Mononuclear cell (primary cell): ENCODE results near the gene CDH23. TPM values are rescaled to one million over a fixed set of nuclear protein-coding genes. Genes with fewer than 3 reads are reported as not detected.

Source experiments
- H3K27me3 ChIP-seq: 2 replicates; pipeline ENCODE4 v1.6.0; 2011; ENCODE audit warnings: low read length, control low read depth; ENCODE audit not compliant: insufficient read depth
- H3K4me1 ChIP-seq: 2 replicates; pipeline ENCODE4 v1.5.1; 2011; ENCODE audit warnings: mild to moderate bottlenecking, low read length, control low read depth; ENCODE audit not compliant: insufficient read depth
- H3K4me3 ChIP-seq: 2 replicates; pipeline ENCODE4 v1.5.1; 2011; ENCODE audit warnings: mild to moderate bottlenecking, low read length, moderate library complexity
- H3K9me3 ChIP-seq: 2 replicates; pipeline ENCODE4 v1.5.1; 2011; ENCODE audit warnings: low read depth, mild to moderate bottlenecking, control low read depth, low read length
- total RNA-seq: library from RNA; depleted of rRNA; stranded (reverse); fragments of >200 nt; gene quantifications from one replicate; pipeline ENCODE4 v1.2.3, GENCODE V29; 2012

CDH23 gene
- total RNA-seq, 1 donor = 5.0 TPM

- H3K9me3 ChIP-seq = no peaks in the 10 kb centered on the region
- no peaks in the 10 kb centered on the region for H3K27me3 ChIP-seq
- peaks cover 68% of the 10 kb centered on the region for H3K4me1 ChIP-seq
- no peak overlapping the region for H3K4me3 ChIP-seq
Measured at GRCh38 chr10:71700731-71701368, 304.1 kb downstream of the CDH23 start.

DNA sequence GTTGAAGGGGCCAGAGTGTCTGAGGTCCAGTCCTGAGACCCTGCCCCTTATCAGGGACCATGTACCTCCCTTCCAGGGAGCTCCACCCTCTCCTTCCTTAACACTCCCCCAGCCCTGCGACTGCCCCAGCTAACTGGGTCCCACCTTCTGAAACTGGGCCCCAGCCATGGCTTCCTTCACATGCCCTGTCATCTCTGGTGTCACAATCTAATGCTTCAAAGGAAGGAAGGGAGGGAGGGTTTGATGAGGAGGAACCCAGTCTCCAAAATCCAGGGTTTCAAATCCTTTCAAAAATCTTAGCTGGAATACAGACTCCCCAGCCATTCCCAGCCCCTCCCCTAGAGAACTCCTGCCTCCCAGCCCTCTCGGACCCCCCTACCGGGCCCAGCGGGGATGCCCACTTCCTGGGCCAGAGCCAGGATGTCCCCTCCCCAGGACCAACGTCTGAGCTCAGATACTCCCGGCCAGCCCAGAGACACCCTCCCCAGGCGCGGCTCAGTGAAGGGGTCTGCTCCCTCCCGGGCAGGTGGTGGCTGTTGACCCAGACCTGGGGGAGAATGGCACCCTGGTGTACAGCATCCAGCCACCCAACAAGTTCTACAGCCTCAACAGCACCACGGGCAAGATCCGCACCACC lies 304.9 kb downstream of the CDH23 start:
- Histone ChIP-seq H3K27me3 (no peaks in the 10 kb centered on the region), H3K4me1 (peaks cover 60% of the 10 kb centered on the region), H3K4me3 (no peak overlapping the region), H3K9me3 (no peaks in the 10 kb centered on the region)

DNA sequence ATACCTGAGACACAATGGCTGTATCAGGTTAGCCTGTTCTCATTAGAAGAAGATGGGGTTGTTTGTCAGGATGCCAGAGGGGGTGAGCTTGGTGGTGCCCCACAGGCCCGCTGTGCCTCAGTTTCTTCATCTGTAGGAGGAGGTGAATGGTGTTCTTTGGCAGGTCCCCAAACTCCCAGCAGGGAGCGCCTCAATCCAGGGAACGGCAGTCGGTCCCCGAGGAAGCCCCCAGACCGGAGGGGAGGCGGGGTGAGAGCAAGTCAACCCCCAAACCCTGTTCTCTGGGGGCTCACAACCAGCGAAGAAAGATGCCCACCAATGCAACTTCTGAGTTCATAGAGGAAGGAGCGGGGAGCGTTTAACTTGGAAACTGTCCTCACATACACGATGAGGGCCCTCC lies 306.9 kb downstream of the CDH23 start:
- no peaks in the 10 kb centered on the region for H3K27me3 ChIP-seq
- peaks cover 52% of the 10 kb centered on the region for H3K4me1 ChIP-seq
- H3K4me3 ChIP-seq = no peak overlapping the region
- H3K9me3 ChIP-seq = no peaks in the 10 kb centered on the region

DNA sequence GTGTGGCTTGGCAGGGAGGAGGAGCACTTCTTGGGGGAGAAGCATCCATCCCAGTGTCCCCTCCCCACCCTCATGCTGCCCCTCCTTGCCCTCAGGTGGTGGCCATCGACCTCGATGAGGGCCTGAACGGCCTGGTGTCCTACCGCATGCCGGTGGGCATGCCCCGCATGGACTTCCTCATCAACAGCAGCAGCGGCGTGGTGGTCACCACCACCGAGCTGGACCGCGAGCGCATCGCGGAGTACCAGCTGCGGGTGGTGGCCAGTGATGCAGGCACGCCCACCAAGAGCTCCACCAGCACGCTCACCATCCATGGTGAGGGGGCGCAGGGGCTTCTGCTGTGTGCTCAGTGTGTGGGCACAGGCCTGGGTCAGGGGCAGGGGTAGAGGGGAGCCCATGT lies 308.1 kb downstream of the CDH23 start:
- Histone ChIP-seq H3K4me1 (peaks cover 49% of the 10 kb centered on the region), H3K9me3 (no peaks in the 10 kb centered on the region), H3K27me3 (no peaks in the 10 kb centered on the region), H3K4me3 (no peak overlapping the region)

DNA sequence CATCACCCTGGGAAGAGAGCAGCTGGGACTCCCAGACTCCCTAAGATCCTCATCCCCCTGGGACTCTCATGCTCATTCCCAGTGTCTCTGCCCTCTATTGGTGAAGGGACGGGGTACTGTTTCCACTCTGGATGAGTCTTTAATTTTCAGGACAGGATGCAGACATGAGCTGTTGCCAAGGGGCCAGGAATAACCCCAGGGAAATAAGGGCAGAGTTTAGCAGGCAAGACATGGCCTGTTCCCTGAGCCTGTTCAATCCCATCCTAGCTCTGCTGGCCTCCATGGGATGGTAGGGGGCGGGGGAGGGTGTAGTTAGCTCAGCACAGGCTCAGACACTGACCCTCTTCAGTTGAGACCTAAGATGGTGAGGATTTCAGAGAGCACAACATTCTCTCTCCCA lies 308.9 kb downstream of the CDH23 start:
- no peaks in the 10 kb centered on the region for H3K9me3 ChIP-seq
- no peak overlapping the region for H3K4me3 ChIP-seq
- peaks cover 41% of the 10 kb centered on the region for H3K4me1 ChIP-seq

GRCh38 chr10:71706216-71707121 lies 309.7 kb downstream of the CDH23 start:
- Histone ChIP-seq H3K27me3 (no peaks in the 10 kb centered on the region), H3K4me3 (no peak overlapping the region), H3K4me1 (peaks cover 37% of the 10 kb centered on the region)

More for the DNA sequence above, 308.9 kb downstream of the CDH23 start:
- no peaks in the 10 kb centered on the region for H3K27me3 ChIP-seq

DNA sequence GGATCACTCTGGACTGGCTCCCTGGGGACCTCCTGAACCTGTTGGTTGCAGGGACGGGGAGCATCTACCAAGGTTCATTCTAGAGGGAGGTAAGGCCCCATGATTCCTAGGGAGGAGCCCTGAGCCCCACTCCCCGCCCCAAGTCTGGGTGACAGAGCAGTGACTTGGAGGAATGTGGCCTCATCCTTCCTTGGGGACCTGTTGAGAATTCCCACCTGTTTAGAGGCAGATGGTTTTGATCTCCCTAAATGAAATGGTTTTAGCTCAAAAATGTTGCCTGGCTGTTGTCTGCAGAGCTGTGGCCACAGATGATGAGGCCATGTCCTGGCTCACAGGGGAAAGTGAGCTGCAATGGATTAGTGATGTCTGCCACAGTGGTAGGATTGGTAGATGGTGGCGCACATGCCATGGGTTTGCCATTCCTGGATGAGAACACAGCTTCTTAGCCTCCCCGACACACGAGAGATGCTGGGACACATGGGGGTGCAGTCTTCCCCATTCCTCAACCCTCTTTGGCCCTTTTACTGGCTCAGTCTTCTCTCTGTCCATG lies 310.6 kb downstream of the CDH23 start:
- H3K27me3 ChIP-seq = no peaks in the 10 kb centered on the region
- H3K4me1 ChIP-seq = peaks cover 34% of the 10 kb centered on the region
- no peak overlapping the region for H3K4me3 ChIP-seq
- no peaks in the 10 kb centered on the region for H3K9me3 ChIP-seq

More at GRCh38 chr10:71706216-71707121, 309.7 kb downstream of the CDH23 start:
- H3K9me3 ChIP-seq = no peaks in the 10 kb centered on the region

- Histone ChIP-seq H3K4me3 (no peak overlapping the region), H3K4me1 (peaks cover 40% of the 10 kb centered on the region), H3K9me3 (no peaks in the 10 kb centered on the region), H3K27me3 (no peaks in the 10 kb centered on the region)
Measured at GRCh38 chr10:71708301-71708703, 311.6 kb downstream of the CDH23 start.

DNA sequence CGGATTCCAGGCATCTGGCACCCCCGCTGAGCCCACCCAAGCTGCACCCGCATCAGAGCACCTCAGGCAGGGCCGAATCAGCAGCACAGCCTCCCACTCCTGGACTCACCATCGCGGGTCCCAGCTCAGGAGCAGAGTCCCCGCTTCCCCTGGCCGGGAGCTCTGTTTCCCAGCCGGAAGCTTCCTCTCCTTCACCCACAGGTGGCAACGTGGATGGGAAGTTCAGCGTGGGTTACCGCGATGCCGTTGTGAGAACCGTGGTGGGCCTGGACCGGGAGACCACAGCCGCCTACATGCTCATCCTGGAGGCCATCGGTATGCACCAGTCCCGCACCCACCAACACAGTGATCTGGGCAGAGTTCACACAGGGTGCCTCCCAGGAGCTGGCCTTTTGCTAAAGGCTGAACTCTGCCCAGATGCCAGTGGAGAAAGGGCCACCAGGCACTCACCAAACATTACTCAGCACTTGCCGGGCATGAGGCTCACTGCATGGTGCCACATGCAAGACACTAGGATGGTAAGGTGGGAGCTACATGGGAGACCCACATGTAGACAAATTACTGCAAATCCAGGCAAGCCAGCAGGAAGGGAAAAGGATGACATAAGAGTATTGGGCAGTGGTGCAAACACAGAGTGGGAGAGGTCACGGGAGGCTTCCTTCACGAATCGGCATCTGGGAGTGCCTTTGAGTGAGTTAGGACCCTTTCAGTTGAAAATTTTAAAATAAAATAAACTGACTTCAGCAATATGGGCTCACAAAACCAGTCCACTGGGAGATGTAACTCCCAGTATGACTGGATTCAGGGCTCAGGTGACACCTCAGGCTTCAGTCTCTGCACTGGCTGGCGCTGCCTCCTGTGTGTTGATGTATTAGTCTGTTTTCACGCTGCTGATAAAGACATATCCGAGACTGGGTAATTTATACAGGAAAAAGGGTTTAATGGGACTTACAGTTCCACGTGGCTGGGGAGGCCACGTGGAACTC lies 312.5 kb downstream of the CDH23 start:
- no peak overlapping the region for H3K4me3 ChIP-seq
- H3K27me3 ChIP-seq = no peaks in the 10 kb centered on the region
- H3K4me1 ChIP-seq = peaks cover 49% of the 10 kb centered on the region
- H3K9me3 ChIP-seq = no peaks in the 10 kb centered on the region

DNA sequence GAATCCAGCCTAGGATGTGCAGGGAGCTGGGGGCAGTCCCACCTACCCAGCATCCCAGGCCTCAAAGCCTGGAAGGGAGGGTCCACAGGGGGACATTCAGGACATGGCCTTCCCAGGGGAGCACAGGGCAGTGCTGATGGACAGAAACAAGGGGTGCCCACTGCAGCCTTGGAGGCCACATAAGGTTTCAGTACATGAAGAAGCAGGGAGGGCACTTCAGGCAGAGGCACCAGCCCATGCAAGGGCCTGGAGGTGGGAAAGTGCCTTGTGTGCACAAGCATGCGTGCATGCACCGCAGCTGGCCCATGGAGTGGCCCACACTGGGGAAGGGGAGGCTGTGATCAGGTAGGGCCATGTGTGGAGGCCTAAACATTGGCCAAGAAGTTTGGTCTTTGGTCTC lies 313.8 kb downstream of the CDH23 start:
- no peaks in the 10 kb centered on the region for H3K9me3 ChIP-seq
- H3K4me1 ChIP-seq = peaks cover 62% of the 10 kb centered on the region
- no peaks in the 10 kb centered on the region for H3K27me3 ChIP-seq
- no peak overlapping the region for H3K4me3 ChIP-seq

GRCh38 chr10:71711052-71711623 lies 314.4 kb downstream of the CDH23 start:
- no peak overlapping the region for H3K4me3 ChIP-seq
- no peaks in the 10 kb centered on the region for H3K27me3 ChIP-seq
- H3K4me1 ChIP-seq = peaks cover 68% of the 10 kb centered on the region
- no peaks in the 10 kb centered on the region for H3K9me3 ChIP-seq

- no peaks in the 10 kb centered on the region for H3K9me3 ChIP-seq
- no peak overlapping the region for H3K4me3 ChIP-seq
- peaks cover 79% of the 10 kb centered on the region for H3K4me1 ChIP-seq
- no peaks in the 10 kb centered on the region for H3K27me3 ChIP-seq
Measured at GRCh38 chr10:71712170-71712569, 315.4 kb downstream of the CDH23 start.

DNA sequence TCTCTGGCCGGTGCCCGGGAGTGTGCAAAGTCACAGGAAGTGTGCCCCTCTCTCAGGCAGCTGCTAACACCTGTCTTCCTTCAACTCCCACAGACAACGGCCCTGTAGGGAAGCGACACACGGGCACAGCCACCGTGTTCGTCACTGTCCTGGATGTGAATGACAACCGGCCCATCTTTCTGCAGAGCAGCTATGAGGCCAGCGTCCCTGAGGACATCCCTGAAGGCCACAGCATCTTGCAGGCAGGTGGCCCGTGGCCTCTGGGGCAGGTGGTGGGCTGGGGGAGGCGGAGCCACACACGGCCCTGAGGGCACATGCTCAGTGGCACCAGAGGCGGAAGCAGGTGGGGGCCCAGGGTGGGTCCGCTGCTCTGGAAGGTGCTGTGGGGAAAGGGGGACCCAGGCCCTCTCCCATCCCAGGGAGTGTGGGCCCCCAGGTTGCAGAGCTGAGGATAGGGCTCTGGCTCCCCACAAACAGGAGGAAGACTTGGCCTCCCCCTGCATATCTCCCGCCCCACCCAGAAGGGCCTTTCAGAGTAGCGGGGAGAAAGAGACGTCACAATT lies 315.9 kb downstream of the CDH23 start:
- Histone ChIP-seq H3K4me1 (peaks cover 82% of the 10 kb centered on the region), H3K9me3 (no peaks in the 10 kb centered on the region), H3K4me3 (no peak overlapping the region), H3K27me3 (no peaks in the 10 kb centered on the region)
